Stomach smooth muscle (tissue), 2 donors: ENCODE results near the gene PTOV1.

Experiments
- H3K27ac ChIP-seq: one replicate; pipeline ENCODE4 v1.7.0; 2013; ENCODE audit warnings: mild to moderate bottlenecking, low read length, inconsistent platforms
- H3K27me3 ChIP-seq, 2 donors: one replicate each; pipeline ENCODE4 v1.7.0; 2013; ENCODE audit warnings: low read length in 2 of 2; ENCODE audit not compliant: insufficient read depth in 2 of 2, control insufficient read depth in 1 of 2
- H3K36me3 ChIP-seq, 2 donors: one replicate each; pipeline ENCODE4 v1.7.0; 2013; ENCODE audit warnings: low read length in 2 of 2; ENCODE audit not compliant: control insufficient read depth in 2 of 2, insufficient read depth in 2 of 2
- H3K4me1 ChIP-seq: one replicate; pipeline ENCODE4 v1.7.0; 2013; ENCODE audit warnings: low read length; ENCODE audit not compliant: control insufficient read depth, insufficient read depth
- H3K4me3 ChIP-seq, 2 donors: one replicate each; pipeline ENCODE4 v1.7.0; 2013; ENCODE audit warnings: low read length in 2 of 2
- H3K9ac ChIP-seq, 2 donors: one replicate each; pipeline ENCODE4 v1.7.0; 2013; ENCODE audit warnings: low read length in 2 of 2, mild to moderate bottlenecking in 1 of 2
- H3K9me3 ChIP-seq, 2 donors: one replicate each; pipeline ENCODE4 v1.7.0; 2013; ENCODE audit warnings: low read length in 2 of 2; ENCODE audit not compliant: control insufficient read depth in 2 of 2
- donor health status: healthy.
- donor health status: Pancreatic carcinoma.

The PTOV1 gene

DNA sequence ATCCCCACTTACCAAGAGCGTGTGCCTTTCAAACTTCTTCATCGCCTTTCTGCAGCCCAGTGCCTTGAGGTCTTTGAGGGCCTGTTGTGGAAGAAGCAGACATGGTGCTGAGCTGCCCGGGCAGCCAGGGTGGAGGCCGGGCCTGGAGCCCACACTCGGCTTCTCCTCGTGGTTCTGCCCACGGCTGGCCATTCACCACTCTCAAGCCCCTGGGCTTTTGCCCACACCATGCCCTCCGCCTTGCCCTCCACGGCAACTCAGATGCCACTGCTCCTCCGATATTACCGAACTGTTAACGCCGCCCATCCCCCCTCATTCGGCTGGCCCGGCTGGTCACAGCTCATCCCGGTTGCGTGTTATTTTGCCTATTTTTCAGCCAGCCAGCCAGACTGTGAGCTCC lies 40.4 kb downstream of the PTOV1 start:
- Histone ChIP-seq H3K9me3 (no peaks in the 10 kb centered on the region), H3K4me1 (peaks cover 6% of the 10 kb centered on the region), H3K27me3 (peaks cover 10 to 17% of the 10 kb centered on the region in 2 donors), H3K27ac (no peak overlapping the region), H3K4me3 (no peak overlapping the region), H3K9ac (no peak overlapping the region), H3K36me3 (peaks cover 0 to 3% of the 10 kb centered on the region in 2 donors)

DNA sequence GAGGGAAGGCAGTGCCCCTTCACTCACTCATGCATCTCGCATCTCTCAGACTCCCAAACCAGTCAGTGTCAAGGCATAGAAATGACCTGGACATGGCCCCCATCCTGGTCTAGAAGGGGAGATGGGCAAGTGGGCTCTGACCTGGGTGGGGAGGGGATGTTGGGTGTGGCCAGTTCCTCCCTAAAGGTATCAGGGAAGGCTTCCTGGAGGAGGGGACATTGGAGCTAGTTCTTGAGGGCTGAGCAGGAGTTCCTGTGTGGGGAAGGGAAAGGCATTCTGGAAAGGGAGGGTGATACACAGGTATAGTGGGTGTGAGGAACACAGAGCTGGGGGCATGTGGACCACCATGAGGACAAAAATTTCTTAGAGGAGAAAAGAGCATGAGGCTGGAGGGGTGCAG lies 41.8 kb downstream of the PTOV1 start:
- Histone ChIP-seq H3K36me3 (peaks cover 0 to 3% of the 10 kb centered on the region in 2 donors), H3K27me3 (peaks cover 10 to 17% of the 10 kb centered on the region in 2 donors), H3K9me3 (no peaks in the 10 kb centered on the region), H3K4me3 (no peak overlapping the region), H3K27ac (no peak overlapping the region), H3K4me1 (peaks cover 18% of the 10 kb centered on the region), H3K9ac (no peak overlapping the region)

DNA sequence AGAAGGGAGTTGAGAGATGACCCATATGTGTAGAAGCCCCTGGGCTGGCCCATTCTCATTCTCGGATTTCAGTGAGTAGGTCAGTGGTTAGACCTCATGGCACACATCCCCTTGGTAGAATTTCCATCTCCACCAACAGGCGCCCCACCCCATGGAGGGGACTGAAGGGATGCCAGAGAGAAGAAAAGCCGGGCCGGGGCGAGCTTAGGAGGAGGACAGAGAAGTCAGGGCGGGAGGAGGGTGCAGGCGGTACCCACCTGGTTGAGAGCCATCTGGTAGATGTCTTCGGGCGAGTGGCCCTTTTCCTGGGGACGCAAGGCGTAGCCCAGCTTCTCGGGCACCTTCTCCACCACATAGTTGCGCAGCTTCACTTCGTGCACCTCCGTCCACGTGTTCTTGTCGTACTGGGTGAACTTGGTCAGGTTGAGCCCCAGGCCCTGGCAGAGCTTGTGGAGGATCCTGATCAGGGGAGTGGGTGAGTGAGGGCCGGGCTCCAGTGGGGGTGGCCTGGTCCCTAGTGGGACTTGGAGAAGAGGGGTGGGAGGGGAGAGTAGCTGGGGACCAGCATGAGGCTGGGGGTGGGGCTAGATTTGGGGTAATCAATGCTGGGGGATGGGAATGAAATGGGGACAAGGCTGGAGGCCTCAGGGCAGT lies 43.2 kb downstream of the PTOV1 start:
- Histone ChIP-seq H3K4me3 (no peak overlapping the region), H3K27ac (no peak overlapping the region), H3K9me3 (no peaks in the 10 kb centered on the region), H3K9ac (no peak overlapping the region), H3K36me3 (no peaks in the 10 kb centered on the region), H3K27me3 (peaks cover 10 to 17% of the 10 kb centered on the region in 2 donors), H3K4me1 (peaks cover 19% of the 10 kb centered on the region)

DNA sequence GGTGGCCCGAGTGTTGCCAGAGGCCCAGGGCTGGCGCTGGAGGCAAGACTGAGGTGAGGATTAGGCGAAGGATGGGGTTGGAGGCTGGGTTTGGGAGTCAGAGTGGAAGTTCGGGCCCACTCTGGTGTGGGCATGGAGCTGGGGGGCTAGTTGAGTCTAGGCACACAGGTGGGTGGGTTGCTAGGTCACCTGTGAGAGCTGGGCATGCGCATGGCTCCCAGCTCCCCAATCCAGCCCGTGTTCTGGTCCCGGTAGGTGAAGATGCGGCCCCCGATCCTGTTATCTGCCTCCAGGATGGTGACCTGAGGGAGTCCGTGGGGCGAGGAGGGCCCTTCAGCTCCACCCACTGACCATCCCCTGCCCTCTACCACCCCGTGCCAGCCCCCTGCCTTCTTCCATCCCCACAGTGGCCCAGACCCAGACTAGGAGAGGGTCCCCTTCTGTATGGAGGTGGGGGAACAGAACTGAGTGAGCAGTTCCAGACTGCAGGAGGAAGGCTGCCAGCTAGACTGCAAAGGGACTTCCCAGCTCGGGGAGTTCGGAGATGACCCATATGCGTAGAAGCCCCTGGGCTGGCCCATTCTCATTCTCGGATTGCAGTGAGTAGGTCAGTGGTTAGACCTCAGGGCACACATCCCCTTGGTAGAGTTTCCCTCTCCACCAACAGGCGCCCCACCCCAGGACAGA lies 44.1 kb downstream of the PTOV1 start:
- Histone ChIP-seq H3K9ac (no peak overlapping the region), H3K4me3 (no peak overlapping the region), H3K4me1 (peaks cover 17% of the 10 kb centered on the region), H3K27me3 (peaks cover 4 to 10% of the 10 kb centered on the region in 2 donors), H3K36me3 (no peaks in the 10 kb centered on the region), H3K27ac (no peak overlapping the region), H3K9me3 (no peaks in the 10 kb centered on the region)

DNA sequence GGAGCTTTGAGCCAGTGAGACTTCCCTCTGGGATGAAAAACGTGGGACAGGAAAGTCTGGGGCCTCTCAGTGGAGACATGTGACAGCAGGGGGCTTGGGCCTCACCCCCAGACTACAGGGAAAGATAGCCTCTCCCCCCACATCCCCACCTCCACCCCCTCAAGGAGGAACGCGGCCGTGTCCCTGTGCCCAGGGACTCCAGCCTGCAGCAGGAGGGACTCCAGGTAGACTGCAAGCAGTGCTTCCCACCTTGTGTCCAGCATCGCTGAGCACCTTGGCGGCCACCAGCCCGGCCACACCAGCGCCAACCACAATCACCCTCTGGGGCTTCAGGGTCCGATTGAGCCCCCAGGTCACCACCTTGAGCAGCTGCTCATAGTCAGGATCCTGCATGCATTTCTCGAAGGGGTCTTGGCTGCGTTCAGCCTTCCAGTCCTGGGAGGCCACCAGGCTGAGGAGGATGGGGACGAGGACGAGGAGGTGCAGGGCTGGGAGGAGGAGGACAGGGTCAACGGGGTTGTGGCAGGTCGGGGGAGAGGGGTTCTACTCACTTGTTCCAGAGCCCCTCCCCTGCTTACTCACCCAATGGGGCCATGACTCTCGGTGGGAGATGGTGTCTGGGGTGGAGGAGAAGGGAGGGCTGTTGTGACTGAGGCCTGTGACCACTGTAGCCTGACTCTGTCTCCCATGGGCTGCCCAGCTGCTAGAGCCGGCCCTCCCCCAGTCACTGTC lies 44.8 kb downstream of the PTOV1 start:
- Histone ChIP-seq H3K4me3 (no peak overlapping the region), H3K4me1 (peaks cover 13% of the 10 kb centered on the region), H3K27ac (no peak overlapping the region)

DNA sequence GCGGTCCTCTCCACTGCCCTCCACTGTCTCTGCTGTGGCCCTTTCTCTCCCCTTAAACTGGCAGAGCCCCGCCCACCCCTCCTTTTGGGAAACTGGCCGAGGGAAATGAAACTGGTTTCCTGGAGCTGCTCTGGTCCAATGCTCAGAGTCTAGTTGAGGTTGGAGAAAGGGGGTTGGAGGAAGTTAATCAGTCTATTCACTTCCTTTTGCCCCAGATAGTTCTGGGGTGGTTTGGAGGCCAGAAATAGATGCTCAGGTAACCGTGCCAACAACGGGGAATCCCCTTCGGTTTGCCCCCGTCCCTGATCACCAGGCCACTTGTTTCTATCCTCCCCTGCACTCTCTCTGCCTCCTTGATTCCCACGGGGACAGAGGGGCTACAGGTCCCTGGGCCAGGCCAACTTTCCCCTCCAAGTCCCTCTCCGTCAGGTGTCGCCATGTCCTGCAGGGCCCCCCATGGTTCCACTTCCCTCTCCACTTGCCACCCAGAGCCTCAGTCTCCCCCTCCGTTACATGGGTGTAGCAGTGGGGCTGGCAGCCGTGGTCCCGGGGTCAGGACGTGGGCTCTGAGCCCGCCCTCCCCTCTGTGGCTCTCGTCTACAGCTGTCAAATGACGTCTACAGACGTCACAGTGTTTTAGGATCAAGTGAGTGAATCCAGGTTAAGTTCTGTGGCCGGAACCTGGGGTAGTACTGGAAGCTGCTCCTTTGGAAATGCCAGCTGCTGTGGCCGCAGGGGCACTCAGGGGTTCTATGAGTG lies 46.1 kb downstream of the PTOV1 start, which contains the start of gene IL4I1:
Gene IL4I1 (minus strand): TSS at position 25 of the 759 bp plus-strand sequence. CDS start 727 bp downstream, outside the sequence.
- Histone ChIP-seq H3K9ac (no peak within 1 kb of the TSS), H3K27ac (no peak within 1 kb of the TSS)

More for the DNA sequence above, 44.8 kb downstream of the PTOV1 start:
- Histone ChIP-seq H3K9me3 (no peaks in the 10 kb centered on the region), H3K36me3 (no peaks in the 10 kb centered on the region), H3K27me3 (peaks cover 4 to 7% of the 10 kb centered on the region in 2 donors), H3K9ac (no peak overlapping the region)

DNA sequence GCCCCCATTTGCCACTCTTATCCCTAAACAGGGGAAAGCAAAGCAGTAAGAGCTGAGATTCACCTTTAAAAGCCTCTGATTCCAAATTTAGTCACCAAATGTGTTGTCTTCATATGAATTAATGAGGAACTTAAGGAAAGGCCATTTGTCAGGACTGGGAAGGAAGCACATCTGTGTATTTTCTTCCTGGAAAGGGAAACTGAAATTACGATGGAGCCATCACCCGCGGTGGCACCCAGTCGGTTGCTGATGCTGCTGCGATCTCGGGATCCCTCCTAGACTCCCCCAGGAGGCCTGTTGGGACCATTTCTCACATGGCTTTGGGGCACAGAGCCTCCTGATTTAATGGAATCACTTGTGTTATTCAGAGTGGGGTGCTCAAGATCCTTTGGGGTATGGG lies 53.2 kb downstream of the PTOV1 start:
- Histone ChIP-seq H3K27ac (no peak overlapping the region), H3K27me3 (no peaks in the 10 kb centered on the region), H3K9me3 (no peaks in the 10 kb centered on the region), H3K9ac (no peak overlapping the region), H3K4me1 (no peaks in the 10 kb centered on the region), H3K36me3 (peaks cover 12 to 23% of the 10 kb centered on the region in 2 donors), H3K4me3 (no peak overlapping the region)

More for the DNA sequence above, 46.1 kb downstream of the PTOV1 start, which contains the start of gene IL4I1:
- Histone ChIP-seq H3K4me1 (peaks cover 13% of the 10 kb centered on the region), H3K27me3 (peaks cover 0 to 4% of the 10 kb centered on the region in 2 donors), H3K9me3 (no peaks in the 10 kb centered on the region), H3K36me3 (no peaks in the 10 kb centered on the region), H3K4me3 (peak within 1 kb of the TSS in 1 of 2 donors; percentile 3)

DNA sequence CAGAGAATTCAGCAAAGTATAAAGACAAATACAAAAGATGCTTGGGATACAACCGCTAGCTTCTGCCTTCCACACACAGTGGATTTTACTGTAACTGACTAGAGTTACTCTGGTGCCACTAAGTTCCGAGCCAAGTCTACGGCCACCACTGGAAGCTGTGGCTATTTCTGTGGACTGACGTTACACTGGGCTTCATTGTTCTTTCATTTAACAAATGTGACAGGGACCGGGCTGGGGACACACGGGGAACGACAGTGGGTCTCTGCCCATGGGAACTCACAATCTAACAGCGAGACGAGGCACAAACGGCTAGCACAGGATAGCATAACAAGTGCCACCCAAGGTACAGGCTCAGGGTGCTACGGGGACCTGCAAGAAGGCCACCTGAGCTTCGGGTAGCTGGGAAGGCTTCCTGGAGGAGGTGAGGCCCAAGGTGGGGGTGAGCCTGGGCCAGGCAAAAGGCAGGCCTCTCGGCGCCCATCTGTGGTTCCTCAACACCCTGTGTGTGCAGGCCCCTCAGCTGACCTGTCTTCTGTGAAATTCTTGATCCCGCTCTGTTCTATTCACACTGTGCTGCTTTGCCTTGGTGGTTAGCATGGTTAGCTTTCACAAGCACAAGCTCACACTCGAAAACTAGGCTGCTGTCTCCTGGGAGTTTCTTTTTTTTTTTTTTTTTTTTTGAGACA lies 56.1 kb downstream of the PTOV1 start:
- Histone ChIP-seq H3K27me3 (no peaks in the 10 kb centered on the region), H3K27ac (no peak overlapping the region), H3K9me3 (no peaks in the 10 kb centered on the region), H3K36me3 (peaks cover 12 to 28% of the 10 kb centered on the region in 2 donors), H3K4me1 (no peaks in the 10 kb centered on the region), H3K4me3 (no peak overlapping the region), H3K9ac (no peak overlapping the region)

DNA sequence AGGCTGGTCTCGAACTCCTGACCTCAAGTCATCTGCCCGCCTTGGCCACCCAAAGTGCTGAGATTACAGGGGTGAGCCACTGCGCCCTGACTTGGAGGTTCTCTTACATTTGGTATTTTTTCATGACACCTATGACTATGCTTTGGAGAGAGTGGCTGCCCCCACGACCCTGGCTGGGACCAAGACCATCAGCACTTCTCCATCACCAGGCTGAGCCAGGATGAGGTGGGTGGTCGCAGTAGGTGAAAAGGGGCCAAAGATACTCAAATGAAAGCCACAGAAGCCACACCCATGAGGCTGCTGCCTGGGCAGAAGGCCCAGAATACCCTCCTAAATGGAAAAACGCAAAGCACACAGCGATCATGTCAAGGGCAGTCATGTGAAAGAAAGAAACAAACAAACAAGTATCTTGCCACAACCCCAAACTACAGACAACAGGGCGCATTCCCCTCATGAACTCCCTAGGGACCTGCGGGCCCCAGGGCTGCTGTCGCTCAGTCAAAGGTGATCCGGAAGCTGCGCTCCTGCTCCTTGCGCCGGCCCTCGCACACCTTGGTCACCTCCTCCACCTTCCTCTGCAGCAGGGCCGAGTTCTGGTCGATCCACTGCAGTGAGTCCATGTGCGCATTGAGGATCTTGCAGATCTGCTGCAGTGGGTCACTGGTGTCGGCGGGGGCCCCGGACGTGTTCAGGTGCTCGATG lies 56.9 kb downstream of the PTOV1 start:
- H3K27ac ChIP-seq = no peak overlapping the region
- peaks cover 2% of the 10 kb centered on the region for H3K4me1 ChIP-seq
- no peak overlapping the region for H3K9ac ChIP-seq
- no peaks in the 10 kb centered on the region for H3K9me3 ChIP-seq
- H3K36me3 ChIP-seq = peaks cover 12 to 29% of the 10 kb centered on the region in 2 donors
- H3K4me3 ChIP-seq = no peak overlapping the region
- no peaks in the 10 kb centered on the region for H3K27me3 ChIP-seq
